Posterior cingulate gyrus (tissue), 11 donors: Measurements from ENCODE around the gene HIVEP1.

Experiments
- DNase-seq, 10 donors: peaks; one replicate each; pipeline versions ENCODE4 v3.0.0 to v3.0.0-alpha.2; 2020 to 2021; ENCODE audit warnings: mixed read lengths in 3 of 10
- intact Hi-C: fragments of 100-400 bp; cut with DNase I; formaldehyde crosslinking; loops from one replicate; pipeline ENCODE4 v1.15.1; 2023

Gene HIVEP1

DNA sequence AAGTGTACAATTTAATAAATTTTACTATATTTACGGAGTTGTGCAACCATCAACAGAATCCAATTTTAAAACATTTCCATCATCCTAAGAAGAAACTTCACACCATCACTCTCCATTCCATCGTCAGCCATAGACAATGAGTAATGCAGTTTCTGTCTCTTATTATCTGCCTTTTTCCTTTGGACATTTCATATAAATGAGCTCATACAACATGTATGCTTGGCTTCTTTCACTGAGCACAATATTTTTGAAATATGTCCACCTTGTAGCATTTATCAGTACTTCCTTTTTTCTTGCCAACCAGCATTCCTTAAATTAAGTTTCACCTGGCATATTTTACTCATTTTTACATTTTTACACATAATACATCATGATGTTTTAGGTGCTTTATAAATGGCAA lies 22.7 kb upstream of the HIVEP1 start:
- intact Hi-C loops = no loop called here

GRCh38 chr6:11992086-11992485 lies 20.0 kb upstream of the HIVEP1 start:
- intact Hi-C loops = no loop called here
- no peak for DNase-seq

More for the DNA sequence above, 22.7 kb upstream of the HIVEP1 start:
- no peak for DNase-seq

DNA sequence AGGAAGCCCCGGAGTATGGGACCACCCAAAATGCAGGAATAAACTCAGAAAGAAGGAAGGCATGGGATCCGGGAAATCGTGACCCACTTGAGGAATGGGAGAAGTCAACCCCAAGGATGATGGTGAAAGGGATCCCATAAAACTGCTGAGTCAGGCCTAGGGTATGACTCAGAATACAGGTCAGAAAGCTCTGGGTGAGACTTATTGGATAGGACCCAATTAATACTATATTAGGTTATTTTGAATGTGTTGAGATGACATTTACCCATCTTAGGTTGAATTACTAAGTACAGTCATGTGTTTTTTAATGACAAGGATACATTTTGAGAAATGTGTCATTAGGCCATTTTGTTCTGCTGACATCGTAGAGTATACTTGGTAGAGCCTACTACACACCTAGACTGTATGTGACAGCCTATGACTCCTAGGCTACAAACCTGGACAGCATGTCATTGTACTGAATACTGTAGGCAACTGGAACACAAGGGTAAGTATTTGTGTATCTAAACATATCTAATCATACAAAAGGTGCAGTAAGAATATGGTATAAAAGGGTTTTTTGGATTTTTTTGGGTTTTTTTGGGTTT lies 17.1 kb upstream of the HIVEP1 start:
- intact Hi-C loops = no loop called here
- no peak for DNase-seq

DNA sequence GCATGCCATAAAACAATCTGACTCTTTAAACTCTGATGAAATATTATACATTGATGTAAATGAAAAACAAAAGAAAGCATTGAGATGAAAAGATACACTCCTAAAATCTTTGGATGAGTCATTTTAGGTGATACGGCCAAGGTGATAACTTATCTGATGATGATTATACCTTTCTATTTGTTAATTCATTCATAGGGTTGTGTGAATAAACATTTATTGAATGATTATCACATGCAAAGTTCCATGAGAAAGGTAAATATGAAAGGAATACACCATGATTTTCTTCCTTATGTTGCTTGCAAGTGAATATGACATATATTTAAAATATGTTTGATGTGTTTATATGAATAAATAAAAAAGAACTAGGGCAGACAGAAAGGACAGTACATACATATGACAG lies 15.4 kb upstream of the HIVEP1 start:
- intact Hi-C loops = no loop called here
- no peak for DNase-seq

GRCh38 chr6:11999246-11999645 lies 12.9 kb upstream of the HIVEP1 start:
- DNase-seq = no peak
- intact Hi-C loops = no loop called here

DNA sequence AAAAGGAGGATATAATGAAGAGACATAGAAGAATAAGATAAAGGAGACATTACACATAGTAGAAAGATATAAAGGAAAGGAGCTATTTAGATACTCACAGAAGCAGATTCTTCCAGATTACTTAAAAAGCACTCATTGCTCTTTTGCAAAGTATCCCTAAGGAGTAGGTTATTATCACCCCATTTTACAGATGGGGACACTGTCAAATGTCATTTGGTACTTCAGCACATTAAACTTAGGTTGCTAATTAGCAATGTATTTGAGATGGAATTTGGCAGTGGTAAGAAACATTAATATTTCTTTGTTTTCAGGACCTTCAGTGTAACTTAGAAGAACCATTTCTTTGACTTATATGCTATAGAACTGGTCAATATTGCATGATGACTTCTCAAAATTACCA lies 11.9 kb upstream of the HIVEP1 start:
- intact Hi-C loops = no loop called here
- no peak for DNase-seq

DNA sequence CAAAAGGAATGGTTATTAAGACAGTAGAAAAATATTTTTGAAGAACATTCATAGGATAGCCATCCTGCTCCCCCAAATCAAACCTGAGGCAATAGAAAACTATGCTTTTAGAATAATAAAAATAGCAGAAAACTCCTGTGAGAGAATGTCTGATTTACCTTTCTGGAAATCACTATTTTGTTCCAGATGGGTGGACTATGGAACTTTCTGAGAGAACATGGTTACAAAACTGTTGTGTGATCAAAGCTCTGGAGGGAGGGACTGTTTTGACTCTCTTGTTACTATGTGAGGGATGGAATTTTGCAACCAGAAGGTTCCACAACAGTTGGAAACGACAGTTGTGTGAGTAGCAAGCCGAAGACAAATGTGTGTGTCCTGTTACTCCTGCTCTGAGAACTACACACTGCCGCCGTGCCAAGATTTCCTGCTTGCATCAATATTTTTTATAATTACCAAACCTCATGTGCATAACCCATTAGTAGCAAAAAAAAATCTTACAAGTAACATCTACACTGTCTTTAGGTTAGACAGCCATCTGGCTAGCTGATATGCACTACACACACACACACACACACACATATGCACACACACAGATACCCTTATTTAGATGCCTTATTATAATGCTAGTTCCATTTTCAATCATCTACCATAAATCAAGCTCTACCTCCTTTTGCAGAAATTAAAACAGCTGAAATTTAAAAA lies 11.0 kb upstream of the HIVEP1 start:
- intact Hi-C loops = no loop called here
- peak in 1 of 10 donors; percentile 25 for DNase-seq

DNA sequence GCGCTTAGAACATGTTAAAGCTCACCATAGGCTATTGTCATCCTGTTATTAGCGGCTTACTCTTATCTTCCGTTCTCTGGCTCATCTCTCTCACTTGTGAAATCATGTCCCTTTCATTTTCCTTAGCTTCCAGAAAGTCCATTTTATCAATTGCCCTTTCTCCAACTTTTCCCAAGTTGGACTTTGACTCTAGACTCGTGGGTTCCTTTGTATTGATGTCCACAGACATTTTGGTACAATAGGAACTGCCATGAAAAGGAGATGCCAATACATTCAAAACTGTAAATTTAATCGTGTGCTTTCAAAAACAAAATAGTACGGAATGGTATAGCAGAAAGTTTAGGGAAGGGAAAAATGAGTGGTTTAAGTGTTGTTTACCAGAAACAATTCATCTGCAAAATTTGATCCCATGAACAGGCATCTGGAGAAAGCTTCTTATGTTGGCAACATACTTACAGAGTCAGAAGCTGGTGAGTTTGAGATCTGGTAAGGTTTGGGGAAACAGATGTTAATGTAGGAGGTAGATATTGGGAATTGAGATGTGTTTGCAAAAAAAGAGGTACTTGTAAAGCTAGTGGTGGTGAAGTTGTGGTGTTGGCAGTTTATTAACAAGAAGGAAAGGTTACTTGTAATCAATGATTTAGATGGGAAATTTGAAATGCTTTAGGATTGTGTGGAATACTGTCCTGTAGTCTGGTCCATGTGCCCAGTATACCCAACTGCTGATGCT lies 10.2 kb upstream of the HIVEP1 start:
- no peak for DNase-seq
- intact Hi-C loops = no loop called here

DNA sequence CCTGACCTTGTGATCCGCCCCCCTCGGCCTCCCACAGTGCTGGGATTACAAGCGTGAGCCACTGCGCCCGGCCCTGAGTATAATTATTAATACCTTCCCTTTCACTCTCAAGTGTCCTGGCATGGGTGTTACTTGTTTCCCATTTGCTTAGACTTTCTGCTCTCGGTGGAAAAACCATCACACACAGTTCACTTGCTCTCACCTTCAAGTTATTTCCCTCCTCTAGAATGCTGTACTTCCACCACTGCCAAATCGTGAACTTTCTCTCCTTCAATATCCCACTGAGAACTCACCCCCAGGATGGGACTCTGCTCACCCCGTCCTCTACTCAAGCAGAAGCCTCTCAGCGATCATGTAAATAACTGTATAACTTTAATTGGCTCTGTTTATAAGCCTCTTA lies 4.6 kb upstream of the HIVEP1 start:
- intact Hi-C loops = no loop called here
- peak in 1 of 10 donors; percentile 28 for DNase-seq

GRCh38 chr6:12007887-12008286 lies 4.2 kb upstream of the HIVEP1 start:
- no peak for DNase-seq
- intact Hi-C loops = no loop called here

DNA sequence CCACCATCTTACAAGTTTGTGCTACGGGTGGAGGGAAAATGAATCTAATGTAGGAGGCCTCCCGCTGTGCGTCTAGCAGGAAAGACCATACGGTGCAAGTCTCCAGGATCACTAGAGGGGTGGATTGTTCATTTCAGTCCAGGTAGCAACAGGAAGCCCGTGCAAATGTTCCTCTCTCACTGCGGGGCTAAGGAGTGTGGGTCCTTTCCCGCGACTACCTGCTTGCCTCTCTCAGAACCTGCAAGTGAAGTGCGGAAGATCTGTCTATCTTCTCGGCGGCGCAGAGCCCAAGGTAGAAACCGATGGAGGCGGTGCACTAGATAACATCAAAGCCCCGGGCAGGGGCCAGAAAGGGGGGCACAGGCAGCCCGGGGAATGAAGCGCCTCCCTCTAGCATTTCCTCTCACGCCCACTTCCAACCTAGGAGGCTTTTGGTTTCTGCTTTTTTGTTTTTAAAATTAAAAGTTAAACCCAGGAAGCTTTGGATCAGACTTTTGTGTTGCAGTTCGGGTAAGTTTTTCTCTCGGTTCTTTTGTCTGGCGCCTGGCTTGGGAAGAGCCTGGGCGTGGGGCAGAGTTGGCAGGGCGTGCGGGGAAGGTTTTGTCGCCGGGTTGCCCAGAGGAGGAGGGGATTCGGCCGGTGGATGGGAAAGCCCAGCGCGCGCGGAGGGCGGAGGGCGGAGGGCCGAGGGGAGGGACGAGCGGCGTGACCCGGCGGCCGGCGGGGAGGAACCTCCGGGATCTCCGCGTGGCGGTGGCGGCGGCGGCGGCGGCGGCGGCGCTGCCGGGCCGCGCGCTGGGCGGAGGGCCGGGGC lies 3.5 kb upstream of the HIVEP1 start:
- DNase-seq = peak; percentile 59 to 94 (median 66)
- intact Hi-C loops = no loop called here

DNA sequence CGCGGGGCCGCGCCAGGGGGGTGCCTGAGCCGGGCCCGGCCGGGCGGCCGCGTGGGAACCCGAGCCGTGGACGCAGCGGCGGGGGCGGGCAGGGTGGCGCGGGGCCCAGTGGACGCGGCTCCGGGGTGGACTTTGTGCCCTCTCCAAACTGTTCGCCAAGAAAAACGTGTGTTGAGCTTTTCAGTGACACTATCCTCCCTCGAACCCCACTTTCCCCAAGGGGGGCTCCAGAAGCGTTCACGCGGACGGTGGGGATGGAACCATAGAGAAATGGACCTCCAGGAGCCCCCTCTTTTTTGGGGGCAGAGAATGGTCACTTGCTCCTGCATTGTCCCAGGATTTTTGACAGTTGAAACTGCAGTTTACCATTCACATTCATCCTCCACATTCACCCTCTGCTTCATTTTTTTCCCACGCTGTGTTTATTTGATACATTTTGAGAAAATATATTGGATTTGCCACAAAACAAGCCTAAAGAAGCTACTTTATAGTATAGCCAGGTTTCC lies 2.9 kb upstream of the HIVEP1 start:
- DNase-seq = no peak
- intact Hi-C loops = no loop called here

DNA sequence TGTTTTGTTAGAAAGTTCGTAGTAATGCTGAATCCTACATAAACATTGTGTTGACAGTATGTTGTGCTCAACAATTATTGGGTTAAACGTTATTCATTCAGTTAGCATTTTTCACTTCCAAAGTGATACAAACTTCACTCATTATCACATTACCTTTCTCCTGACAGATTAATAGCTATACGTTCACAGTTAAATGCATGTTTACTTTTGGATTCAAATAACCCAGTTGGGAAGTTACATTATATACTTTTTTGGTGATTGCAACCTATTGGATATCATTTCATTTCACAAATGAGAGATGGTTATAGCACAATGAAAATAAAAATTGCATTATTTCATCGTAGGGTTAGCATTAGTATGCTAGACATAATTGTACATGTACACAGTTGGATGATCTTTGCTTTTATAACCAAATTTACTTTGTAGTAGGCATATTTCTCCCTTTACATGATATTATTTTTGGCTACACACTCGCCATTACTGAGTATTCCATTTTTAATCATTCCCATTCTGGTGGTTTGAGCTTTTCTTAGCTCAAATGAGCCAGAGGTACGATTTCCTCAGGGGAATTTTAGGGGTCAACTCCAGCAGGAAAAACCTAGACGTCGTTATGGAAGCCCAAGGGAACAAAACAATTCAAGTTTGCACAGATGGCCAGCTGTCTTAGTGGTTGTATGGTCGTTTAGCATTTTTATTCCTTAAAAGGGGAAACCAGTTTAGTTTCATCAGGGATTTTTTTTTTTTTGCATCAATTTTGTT lies 2.1 kb upstream of the HIVEP1 start:
- intact Hi-C loops = loop anchor here (10.0 kb wide), 1 partner anchor 225 kb away; no protein-coding TSS in a partner anchor

DNA sequence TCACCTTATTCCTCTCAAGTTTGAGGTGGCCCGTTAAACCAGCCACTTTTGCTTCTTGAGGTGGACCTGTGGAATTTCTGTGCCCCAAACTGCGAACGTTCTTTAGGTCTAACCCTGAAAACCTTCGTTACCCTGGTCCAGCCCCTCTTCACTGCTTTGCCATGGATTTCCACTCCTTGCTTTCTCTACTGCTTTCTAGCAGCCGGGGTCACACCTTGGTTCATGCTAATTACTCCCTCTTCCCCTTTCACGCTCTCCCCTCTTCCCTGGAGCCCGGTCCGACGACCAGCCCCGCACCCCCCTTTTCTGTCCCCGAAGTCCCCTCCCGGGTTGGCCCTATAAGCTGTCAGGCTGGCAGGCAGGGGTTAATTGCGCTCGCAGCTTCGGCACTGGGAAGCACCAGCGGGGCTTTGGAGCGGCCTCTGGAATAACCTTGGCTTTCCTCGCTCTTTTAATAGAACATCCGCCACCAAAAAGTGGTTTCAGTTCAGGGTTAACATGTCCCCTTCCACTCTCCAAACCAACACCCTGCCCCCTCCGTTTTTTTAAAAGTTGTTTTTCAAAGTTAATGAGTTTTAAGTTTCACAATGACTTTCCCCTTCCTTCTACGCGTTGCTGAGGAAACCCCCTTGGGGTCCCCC lies 1.4 kb upstream of the HIVEP1 start:
- intact Hi-C loops = loop anchor here (10.0 kb wide), 1 partner anchor 224 kb away; no protein-coding TSS in a partner anchor

More for the DNA sequence above, 2.1 kb upstream of the HIVEP1 start:
- no peak for DNase-seq

GRCh38 chr6:12011276-12012037 lies 655 bp upstream of the HIVEP1 start:
- peak; percentile 82 to 98 (median 90) for DNase-seq
- intact Hi-C loops = loop anchor here (10.0 kb wide), 1 partner anchor 223 kb away; no protein-coding TSS in a partner anchor

More for the DNA sequence above, 1.4 kb upstream of the HIVEP1 start:
- DNase-seq = peak; percentile 32 to 92 (median 62)

- peak; percentile 54 to 95 (median 72) for DNase-seq
- intact Hi-C loops = loop anchor here (10.0 kb wide), 1 partner anchor 222 kb away; no protein-coding TSS in a partner anchor
Measured at GRCh38 chr6:12012558-12013306, 620 bp downstream of the HIVEP1 start.

GRCh38 chr6:12013307-12013719 lies 1.2 kb downstream of the HIVEP1 start:
- intact Hi-C loops = loop anchor here (10.0 kb wide), 1 partner anchor 221 kb away; no protein-coding TSS in a partner anchor
- no peak for DNase-seq
